SHP77 treated with DMSO at 0.1 percent for 48 hours (cell line): ENCODE results near the gene FAM107B.

Source experiments
- DNase-seq: peaks from one replicate; lab custom pipeline; 2025; lab: John Stamatoyannopoulos, UW

The FAM107B gene

GRCh38 chr10:14625192-14625631 is 149.5 kb downstream of the FAM107B start:
- DNase-seq, result no peak

DNA sequence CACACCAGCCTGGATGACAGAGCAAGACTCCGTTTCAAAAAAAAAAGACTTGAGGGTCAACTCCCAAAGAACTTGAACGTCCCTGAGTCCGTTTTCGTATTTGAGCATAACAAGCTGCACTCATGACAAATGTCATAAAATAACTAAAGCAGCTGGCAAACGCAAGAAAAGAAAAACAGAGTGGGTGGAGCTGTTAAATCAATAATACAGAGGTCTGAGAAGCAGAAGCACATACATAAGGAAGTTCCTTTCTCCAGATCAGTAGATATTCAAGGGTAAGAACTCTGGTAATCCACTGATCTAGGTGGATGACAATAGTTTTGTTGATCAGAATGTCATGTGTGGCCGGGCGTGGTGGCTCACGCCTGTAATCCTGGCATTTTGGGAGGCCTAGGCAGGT is 150.1 kb downstream of the FAM107B start:
- DNase-seq, result no peak

DNA sequence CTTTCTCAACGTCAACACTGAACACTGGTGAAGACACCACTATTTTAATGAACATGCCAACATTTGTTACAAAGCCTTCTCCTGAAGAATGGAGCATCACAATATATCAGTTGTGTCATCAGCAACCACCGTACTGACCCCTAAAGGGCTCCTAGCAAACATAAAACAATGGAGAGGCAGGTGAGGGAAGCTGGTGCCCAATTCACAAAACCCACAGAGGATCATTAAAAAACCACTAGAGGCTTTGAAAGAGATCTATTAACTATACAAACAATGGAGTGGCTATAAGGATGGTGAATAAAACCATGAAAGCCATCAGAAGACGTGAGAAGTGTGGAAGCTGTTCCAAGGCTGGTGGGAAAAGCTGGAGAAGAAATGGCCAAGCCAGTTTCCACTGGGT is 150.8 kb downstream of the FAM107B start:
- DNase-seq, result peak; percentile 34

DNA sequence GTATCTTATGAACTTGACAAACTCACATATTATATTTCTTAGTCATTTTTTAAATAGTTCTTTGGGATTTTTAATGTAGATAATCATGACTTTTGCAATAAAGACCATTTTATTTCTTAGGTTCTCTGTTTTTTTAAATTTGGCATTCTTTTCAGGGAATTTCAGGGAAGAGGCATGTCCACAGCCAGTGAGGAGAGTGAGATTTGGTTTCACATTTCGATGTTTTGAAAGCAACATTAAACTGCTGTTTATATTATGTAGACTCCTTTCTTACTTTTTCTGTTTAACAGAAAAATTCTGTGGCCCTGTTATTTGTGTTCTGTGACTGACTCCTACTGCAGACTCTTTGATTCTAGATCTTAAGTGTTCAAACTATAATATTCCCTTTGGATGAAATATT is 153.7 kb downstream of the FAM107B start:
- DNase-seq, result no peak

GRCh38 chr10:14618674-14619073 is 156.0 kb downstream of the FAM107B start:
- DNase-seq, result no peak

DNA sequence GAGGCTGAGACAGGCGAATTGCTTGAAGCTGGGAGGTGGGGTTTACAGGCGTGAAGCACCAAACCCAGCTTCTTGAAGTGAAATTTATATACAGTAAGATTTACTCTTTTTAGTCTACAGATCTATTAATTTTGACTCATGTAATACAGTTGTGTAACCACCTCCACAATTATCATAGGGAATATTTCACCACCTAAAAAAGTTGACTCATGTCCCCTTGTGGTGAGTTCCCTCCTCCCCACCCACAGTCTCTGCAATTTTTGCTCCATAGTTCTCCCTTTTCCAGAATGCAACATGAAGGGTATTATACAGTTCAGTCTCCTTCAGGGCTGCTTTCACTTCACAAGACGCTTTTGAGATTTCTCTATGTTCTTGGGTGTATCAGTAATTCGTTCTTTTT is 156.8 kb downstream of the FAM107B start:
- no peak for DNase-seq

GRCh38 chr10:14616955-14617730 is 157.6 kb downstream of the FAM107B start:
- no peak for DNase-seq

- no peak for DNase-seq
Observed at GRCh38 chr10:14616465-14616864, 158.2 kb downstream of the FAM107B start.

DNA sequence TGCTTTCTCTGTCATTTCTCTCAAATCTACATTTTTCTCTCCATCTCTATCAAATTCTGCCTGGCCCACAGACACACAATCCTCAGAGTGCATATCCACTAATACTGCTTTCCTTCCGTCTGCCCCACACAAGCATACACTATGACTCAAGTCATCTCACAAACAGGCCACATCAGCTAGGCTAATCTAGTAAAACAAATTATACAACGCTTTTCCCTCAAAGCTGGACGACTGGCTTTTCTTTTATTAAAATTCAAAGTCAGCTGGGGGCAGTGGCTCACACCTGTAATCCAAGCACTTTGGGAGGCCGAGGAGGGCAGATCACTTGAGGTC is 161.1 kb downstream of the FAM107B start:
- no peak for DNase-seq

DNA sequence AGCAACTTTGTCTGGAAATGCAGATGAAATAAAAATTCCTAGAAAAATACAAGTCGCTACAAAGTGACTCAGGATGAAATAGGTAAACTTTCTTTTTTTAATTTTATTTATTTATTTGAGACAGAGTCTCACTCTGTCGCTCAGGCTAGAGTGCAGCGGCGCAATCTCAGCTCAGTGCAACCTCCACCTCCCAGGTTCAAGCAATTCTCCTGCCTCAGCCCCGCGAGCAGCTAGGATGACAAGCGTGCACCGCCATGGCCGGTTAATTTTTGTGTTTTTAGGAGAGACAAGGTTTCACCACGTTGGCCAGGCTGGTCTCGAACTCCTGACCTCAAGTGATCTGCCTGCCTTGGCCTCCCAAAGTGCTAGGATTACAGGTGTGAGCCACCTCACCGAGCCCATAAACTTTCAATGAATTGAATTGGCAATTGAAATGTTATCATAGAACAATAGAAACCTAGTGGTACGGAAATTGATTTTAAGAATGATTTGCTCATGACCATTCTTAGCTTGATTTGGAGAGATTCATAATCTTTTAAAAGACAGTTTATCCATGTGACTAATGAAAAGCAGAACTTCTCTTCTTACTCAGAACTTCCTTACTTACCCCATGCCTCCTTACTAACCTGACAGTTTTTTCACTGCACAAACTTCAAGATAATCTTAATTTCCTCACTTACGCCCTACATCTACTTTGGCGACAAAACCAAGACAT is 161.7 kb downstream of the FAM107B start:
- no peak for DNase-seq

DNA sequence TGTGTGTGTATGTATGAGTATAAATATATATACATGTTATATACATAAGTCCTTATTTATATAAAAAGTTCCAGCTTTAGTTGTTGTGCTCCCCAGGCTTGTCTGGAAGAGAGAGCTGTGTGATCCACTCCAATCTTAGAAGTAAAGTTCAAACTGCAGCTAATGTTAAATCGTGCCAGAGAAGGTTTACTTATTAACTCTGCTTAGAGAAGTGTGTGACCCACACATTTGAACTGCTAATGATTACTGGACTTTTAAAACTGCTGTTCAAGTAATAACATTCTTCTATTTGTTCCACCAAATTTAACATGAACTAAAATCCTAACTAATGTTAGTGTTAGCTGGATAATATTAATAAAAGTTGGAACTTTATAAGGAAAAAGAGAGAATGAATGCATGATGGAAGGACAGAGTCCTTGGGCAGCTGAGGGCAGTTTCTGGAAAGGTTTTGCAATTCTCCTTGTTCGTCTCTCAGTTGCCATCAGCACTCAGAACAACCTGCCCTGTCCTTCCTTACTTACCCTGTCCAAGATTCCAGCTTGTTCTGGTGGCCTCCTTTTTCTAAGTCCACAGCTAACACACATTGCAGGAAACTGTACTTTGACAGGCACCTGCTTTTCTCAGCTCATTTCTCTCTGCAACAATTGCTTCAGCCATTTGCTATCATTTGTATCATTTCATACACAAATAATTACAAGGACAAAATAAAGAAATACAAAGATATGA is 162.6 kb downstream of the FAM107B start:
- no peak for DNase-seq

DNA sequence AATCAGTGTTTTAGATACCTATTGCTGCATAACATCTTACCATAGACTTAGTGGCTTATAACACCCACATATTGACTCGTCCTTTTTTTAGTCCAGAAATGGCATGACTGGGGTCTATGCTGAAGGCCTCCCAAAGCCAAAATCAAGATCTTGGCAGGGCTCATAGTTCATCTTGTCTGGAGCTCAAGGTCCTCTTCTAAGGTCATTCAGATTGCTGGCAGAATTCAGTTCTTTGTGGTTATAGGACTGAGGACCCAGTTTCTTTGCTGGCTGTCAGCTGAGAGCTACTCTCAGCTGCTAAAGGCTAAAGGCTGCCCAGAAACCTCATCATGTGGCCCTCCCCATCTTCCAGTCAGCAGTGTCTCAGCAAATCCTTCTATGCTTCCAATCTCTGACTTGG is 165.5 kb downstream of the FAM107B start:
- no peak for DNase-seq

- DNase-seq, result no peak
Observed at GRCh38 chr10:14608381-14609001, 166.2 kb downstream of the FAM107B start.

- DNase-seq, result no peak
Observed at GRCh38 chr10:14606633-14607032, 168.1 kb downstream of the FAM107B start.

DNA sequence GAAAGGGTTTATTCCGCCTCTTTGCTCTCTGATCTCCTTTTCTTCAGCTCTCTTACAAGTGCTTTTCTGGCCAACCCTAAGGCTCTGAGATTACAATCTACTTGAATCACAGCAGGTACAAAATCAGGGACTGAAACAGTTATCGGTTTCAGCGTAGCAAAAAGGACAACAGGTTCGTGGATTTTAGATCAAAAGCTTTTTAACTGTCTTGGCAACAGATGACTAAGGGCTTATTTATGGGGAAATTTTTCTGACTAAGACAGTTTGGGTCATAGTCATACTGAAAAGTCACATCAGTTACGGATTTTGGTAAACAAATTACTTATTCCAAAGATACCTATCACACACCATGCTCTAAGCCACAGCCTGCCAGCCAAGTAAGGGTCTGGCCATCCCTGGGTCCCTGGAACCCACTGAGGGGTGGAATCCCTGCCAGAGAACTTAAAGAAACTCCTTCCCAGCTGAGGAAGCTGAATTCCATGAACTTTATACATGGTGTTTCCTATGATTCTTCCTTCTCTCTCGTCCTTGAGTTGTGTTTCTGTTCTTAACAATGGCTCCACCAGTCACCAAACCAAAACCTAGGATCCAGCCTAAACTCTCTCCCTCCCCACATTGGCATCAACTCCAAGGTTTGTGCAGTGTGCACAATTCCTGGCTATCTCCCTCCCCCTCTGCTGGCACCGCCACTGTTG is 169.3 kb downstream of the FAM107B start:
- no peak for DNase-seq

DNA sequence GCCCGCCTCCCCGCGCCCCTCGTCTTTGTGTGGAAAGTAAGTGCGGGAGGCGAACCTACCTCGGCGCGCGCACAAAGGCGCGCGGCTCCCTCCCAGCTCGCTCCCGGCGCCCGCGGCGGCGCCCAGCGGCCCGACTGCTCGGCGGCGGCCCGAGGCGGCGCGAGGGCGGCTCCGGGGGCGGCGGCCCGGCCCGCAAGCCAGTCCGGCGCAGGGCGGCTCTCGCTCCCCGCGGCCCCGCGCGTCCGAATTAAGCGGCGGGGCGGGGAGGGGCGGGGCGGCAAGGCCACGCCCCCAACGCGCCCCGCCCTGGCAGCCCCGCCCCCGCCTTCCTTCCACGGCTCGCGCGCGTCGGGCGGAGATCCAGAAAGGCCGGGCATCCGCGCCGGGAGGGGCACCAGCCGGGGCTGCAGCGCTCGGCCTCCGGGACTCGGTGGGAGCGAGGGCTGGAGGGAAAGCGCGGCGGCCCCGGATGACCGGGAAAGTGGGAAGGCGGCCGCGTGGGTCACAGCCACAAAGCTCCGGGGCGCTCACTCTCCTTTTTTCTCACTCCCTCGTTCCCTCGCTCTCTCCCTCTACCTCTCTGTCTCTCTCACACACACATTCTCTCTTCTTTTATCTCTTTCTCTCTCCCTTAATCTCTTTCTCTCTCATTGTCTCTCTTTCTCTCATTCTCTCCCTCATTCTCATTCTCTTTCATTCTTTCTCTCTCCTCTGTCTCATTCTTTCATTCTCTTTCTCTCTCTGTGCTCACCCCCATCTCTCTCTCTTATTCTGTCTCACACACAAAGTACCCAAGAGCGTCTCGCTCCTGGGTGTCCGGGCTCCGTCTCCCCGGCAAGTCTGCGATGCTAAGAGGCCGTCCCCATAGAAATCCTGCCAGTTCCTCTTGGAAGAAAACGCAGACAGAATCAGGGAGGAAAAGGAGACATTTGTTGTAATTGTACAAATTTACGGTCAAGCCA is 170.2 kb downstream of the FAM107B start:
- no peak for DNase-seq

- DNase-seq, result no peak
Observed at GRCh38 chr10:14603534-14604102, 171.1 kb downstream of the FAM107B start.

- no peak for DNase-seq
Observed at GRCh38 chr10:14602807-14603533, 171.7 kb downstream of the FAM107B start.

DNA sequence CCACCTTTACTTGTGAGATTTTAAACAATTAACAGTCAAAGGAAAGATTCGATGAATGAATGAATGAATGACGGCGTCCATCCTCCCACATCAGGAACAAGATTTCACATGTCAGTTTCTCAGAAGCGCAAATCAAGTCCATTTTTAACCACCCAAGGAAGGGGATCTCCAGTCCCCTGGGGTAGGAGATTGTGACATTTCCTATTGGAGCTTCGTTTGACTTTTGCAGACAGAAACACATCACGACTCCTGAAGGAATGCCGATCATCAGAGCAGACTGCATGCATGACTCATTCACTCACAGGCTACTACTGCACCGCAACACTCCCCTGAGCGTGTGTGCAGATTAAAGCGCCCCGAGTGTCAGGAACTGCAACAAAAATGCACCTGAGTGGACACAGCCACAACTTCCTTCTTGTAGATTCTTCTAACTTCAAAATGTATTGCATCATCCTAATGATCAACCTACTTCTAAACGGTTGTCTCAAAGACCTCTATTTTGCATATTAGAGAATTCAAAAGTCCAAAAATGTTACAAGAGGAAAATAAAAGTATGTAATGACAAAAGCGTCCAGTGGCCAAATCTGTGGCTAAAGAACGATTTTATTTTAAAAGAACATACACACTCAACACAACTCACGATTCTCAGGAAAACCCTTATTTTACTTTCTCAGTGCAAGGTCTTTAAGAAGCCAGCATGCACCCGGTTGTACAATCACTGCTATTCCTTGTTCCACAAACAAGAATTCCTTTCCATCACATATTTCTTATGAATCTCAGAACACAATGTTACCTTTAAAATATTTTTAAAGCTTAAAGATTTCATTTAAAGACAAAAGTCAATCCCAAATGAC is 172.6 kb downstream of the FAM107B start:
- DNase-seq, result no peak
